GM21423 (cell line): Measurements from ENCODE around the gene ZNF853.
A peak's percentile ranks its signal among the peaks of the same experiment; 100 is the strongest.
"Not testable (repeated sequence)": the region's sequence is repeated elsewhere in the genome, so short reads cannot be mapped to it uniquely, and the experiment has no call there.

Source experiments
- ATAC-seq: cut with Tn5 transposase; IDR thresholded peaks from one replicate; pipeline ENCODE4 v1.9.1; 2021; ENCODE audit warnings: mild to moderate bottlenecking, moderate library complexity; ENCODE audit not compliant: unreplicated experiment

Gene ZNF853

GRCh38 chr7:6634971-6635370 lies 19.6 kb downstream of the ZNF853 start:
- not testable (repeated sequence) for ATAC-seq

GRCh38 chr7:6636741-6637543 lies 21.5 kb downstream of the ZNF853 start, which contains the start of gene ZNF316:
Gene ZNF316, plus strand, starts transcription at chr7:6637318. Its CDS starts 5,092 bp downstream, at chr7:6642410.
- peak; percentile 62 for ATAC-seq

GRCh38 chr7:6637544-6638229 lies 22.3 kb downstream of the ZNF853 start:
- ATAC-seq = peak; percentile 83

- ATAC-seq = no peak
Observed at GRCh38 chr7:6639032-6639431, 23.6 kb downstream of the ZNF853 start.

GRCh38 chr7:6639627-6640026 lies 24.2 kb downstream of the ZNF853 start:
- ATAC-seq = no peak

GRCh38 chr7:6640246-6640721 lies 24.9 kb downstream of the ZNF853 start:
- ATAC-seq = no peak

GRCh38 chr7:6641305-6642035 lies 26.1 kb downstream of the ZNF853 start:
- ATAC-seq = no peak

GRCh38 chr7:6642239-6642839 lies 26.9 kb downstream of the ZNF853 start:
- ATAC-seq = no peak

GRCh38 chr7:6642861-6643640 lies 27.6 kb downstream of the ZNF853 start:
- no peak for ATAC-seq

- ATAC-seq = no peak
Observed at GRCh38 chr7:6643915-6644625, 28.7 kb downstream of the ZNF853 start.

GRCh38 chr7:6644728-6645127 lies 29.3 kb downstream of the ZNF853 start:
- ATAC-seq = no peak

GRCh38 chr7:6646465-6646864 lies 31.1 kb downstream of the ZNF853 start:
- ATAC-seq = no peak

- no peak for ATAC-seq
Observed at GRCh38 chr7:6647080-6647479, 31.7 kb downstream of the ZNF853 start.

GRCh38 chr7:6647541-6647940 lies 32.1 kb downstream of the ZNF853 start:
- no peak for ATAC-seq

- ATAC-seq = no peak
Observed at GRCh38 chr7:6648066-6648814, 32.8 kb downstream of the ZNF853 start.

GRCh38 chr7:6648815-6649104 lies 33.4 kb downstream of the ZNF853 start:
- ATAC-seq = no peak

GRCh38 chr7:6649241-6649961 lies 34.0 kb downstream of the ZNF853 start:
- ATAC-seq = no peak

GRCh38 chr7:6650086-6650485 lies 34.7 kb downstream of the ZNF853 start:
- ATAC-seq = no peak
